ENCODE results near the gene S100A2.
"Not testable (repeated sequence)": the region's sequence is repeated elsewhere in the genome, so short reads cannot be mapped to it uniquely, and the experiment has no call there.

The S100A2 gene

DNA sequence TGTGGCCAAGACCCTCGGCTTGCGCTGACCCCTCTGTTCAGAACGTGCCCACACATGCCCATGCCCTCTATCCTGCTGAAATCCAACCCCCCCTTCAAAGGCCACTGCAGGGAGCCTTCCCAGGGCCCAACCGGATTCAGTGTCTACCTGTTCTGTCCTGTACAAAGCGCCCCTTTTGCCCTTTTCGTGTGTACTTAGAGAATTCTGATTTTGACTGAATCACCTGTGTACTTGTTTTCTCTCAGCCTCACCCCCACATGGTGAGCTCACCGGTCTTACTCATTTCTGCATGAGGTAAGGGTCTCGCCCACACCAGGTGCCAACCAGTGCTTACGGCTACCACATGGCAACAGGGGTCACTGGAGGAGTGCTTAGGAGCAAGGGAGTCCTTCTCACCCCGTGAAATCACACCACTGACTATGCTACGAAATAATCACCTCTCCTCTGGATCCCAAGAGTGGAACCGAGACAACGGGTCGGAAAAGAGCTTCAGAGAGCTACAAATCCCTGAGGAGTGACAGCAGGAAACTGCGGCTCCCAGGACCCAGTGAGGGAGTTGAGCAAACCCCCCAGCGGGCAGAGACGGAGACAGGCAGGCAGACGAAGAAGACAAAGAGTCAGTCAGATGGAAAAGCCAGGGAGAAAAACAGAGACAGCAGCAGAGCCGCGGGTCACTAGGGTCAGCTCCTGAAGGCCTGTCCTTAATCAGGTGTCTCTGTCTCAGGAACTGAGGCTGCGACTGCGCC, 2.1 kb upstream of the S100A2 start:
- no peak for DNase-seq (ENCODE audit: low read depth)
- TF ChIP-seq, protein P1, sequence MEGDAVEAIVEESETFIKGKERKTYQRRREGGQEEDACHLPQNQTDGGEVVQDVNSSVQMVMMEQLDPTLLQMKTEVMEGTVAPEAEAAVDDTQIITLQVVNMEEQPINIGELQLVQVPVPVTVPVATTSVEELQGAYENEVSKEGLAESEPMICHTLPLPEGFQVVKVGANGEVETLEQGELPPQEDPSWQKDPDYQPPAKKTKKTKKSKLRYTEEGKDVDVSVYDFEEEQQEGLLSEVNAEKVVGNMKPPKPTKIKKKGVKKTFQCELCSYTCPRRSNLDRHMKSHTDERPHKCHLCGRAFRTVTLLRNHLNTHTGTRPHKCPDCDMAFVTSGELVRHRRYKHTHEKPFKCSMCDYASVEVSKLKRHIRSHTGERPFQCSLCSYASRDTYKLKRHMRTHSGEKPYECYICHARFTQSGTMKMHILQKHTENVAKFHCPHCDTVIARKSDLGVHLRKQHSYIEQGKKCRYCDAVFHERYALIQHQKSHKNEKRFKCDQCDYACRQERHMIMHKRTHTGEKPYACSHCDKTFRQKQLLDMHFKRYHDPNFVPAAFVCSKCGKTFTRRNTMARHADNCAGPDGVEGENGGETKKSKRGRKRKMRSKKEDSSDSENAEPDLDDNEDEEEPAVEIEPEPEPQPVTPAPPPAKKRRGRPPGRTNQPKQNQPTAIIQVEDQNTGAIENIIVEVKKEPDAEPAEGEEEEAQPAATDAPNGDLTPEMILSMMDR (IDR thresholded peaks at IDR 0.05; ENCODE audit: control insufficient read depth, extremely low read depth, insufficient read depth): no peak
- no peak overlapping the region for H3K4me3 ChIP-seq (ENCODE audit: low read depth, low read length)

DNA sequence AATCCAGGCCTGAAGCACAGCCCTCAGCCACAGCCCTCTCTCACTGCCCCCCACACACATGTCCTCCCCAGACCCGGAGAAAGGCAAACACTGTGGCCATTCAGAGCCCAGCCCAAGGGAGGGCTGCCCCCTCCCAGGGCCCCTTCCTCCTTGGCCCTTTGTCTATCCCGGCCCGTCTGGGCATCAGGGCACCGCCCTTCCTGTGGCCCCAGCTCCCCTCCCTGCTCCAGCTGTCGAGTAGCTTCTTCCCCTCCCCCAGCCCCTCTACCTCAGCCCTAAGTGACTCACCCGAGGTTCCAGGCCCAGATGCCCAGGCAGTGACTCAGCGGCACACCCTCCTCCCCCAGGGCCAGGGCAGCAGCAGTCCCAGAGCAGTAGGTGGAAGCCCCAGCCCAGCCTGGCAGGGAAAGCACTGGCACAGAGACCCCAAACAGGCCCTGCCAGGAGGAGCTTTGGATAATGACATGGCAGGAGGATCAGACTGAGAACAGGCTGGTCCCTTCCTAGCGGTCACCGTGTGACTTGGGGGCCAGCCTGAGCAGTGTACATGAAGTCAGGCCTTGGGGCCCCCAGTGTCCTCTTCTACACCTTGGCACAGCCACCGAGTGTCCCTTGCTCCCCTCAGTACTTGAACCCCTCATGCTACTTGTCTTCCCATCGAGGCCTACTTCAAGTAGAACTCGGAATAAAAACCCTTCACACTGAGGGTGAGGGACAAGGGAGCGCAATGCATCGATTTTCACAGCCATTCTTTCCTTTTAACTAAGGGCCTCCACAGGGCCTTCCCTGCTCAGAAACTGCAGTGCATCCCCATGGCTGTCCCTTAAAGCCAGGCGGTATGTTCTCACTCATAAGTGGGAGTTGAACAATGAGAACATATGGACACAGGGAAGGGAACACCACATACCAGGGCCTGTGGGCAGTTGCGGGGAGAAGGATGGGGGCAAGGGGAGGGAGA, 1.0 kb upstream of the S100A2 start:
- TF ChIP-seq, protein P1 (IDR thresholded peaks at IDR 0.05; ENCODE audit: control insufficient read depth, extremely low read depth, insufficient read depth): no peak
- DNase-seq (ENCODE audit: low read depth): peak; percentile 19
- H3K4me3 ChIP-seq (ENCODE audit: low read depth, low read length): no peak overlapping the region

DNA sequence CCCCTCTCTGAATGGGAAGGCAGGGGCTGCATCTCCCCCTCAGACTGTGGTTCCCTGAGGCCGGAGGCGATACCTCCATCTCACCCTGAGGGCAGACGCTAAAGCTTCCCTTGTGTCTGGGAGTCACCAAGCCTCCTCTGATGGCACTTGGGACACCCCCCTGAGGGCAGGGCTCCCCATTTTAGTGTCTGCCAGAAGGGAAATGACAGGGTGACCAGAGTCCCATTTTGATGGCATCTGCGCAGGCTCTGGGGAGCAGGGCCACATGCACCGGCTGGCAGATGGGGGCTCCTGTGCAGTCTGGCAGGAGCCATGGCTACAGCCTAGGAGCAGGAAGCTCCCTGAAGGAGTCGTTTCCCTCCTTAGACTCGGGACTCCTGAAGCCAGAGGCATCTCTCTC, 1.7 kb downstream of the S100A2 start:
- H3K4me3 ChIP-seq (ENCODE audit: low read depth, low read length): no peak overlapping the region
- TF ChIP-seq, protein P1 (IDR thresholded peaks at IDR 0.05; ENCODE audit: control insufficient read depth, extremely low read depth, insufficient read depth): no peak
- DNase-seq (ENCODE audit: low read depth): no peak

DNA sequence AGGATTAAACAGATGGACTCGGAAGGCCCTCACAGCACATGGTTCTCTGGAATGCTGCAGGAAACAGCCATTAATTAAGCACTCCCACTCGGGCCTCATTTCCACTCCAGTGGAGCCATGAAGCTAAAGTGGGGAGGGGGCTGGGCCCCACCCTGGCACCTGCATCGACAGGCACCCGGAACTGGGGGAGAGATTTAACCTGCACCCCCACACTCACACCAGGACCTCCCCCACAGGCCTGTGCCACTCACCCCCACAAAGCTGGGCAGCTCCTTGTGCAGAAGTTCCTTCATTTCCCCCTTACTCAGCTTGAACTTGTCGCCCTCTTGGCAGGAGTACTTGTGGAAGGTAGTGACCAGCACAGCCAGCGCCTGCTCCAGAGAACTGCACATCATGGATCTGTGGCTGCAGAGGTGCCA, 2.2 kb downstream of the S100A2 start:
- DNase-seq (ENCODE audit: low read depth): no peak

DNA sequence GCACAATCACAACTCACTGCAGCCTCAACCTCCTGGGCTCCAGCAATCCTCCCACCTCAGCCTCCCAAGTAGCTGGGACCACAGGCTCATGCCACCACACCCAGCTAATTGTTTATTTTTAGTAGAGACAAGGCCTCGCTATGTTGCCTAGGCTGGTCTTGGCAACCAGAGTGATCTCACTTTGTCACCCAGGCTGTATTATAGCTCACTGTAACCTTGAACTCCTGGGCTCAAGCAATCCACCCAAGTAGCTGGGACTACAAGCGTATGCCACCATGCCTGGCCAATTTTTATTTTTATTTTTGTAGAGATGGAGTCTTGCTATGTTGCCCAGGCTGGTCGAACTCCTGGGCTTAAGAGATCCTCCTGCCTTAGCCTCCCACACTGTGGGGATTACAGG, 3.6 kb downstream of the S100A2 start:
- H3K4me3 ChIP-seq (ENCODE audit: low read depth, low read length); DNase-seq (ENCODE audit: low read depth): not testable (repeated sequence)

More for the DNA sequence above, 2.2 kb downstream of the S100A2 start:
- TF ChIP-seq, protein P1 (IDR thresholded peaks at IDR 0.05; ENCODE audit: control insufficient read depth, extremely low read depth, insufficient read depth): no peak
- H3K4me3 ChIP-seq (ENCODE audit: low read depth, low read length): no peak overlapping the region

DNA sequence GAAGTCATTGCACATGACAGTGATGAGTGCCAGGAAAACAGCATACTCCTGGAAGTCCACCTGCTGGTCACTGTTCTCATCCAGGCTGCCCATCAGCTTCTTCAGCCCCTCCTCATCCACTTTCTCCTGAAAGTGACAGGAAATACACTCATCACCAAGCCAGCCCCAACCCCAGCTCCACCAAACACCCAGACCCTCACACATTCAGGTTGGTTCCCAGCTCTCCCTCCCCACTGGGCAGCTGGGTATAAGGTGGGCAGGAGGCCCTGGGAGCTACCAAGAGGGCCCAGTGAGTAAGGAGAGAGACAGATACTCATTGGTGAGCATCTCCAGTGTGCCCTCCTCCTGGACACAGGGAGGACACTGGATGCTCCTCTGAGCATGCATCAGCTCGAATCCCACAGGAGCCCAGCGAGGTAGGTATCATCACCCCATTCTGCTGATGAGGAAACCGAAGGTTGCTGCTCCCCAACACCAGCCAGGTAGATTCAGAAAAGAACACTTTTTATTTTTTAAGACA, 4.1 kb downstream of the S100A2 start:
- no peak overlapping the region for H3K4me3 ChIP-seq (ENCODE audit: low read depth, low read length)
- DNase-seq (ENCODE audit: low read depth): no peak
- TF ChIP-seq, protein P1 (IDR thresholded peaks at IDR 0.05; ENCODE audit: control insufficient read depth, extremely low read depth, insufficient read depth): no peak

Data from LNCaP clone FGC (cell line).